Mucosa of rectum (tissue), 2 donors: ENCODE data around the gene NDUFB3.

Experiments
- H3K27ac ChIP-seq, 2 donors: one replicate each; pipeline ENCODE4 v1.7.0; 2013; ENCODE audit warnings: inconsistent platforms in 2 of 2, low read depth in 2 of 2, low read length in 2 of 2
- H3K27me3 ChIP-seq, 2 donors: one replicate each; pipeline ENCODE4 v1.7.0; 2013; ENCODE audit warnings: low read length in 2 of 2; ENCODE audit not compliant: control insufficient read depth in 2 of 2, insufficient read depth in 2 of 2
- H3K36me3 ChIP-seq, 2 donors: one replicate each; pipeline ENCODE4 v1.7.0; 2013; ENCODE audit warnings: low read length in 2 of 2; ENCODE audit not compliant: control insufficient read depth in 2 of 2, insufficient read depth in 2 of 2
- H3K4me1 ChIP-seq, 2 donors: one replicate each; pipeline ENCODE4 v1.7.0; 2013; ENCODE audit warnings: low read length in 2 of 2, mild to moderate bottlenecking in 1 of 2; ENCODE audit not compliant: control insufficient read depth in 2 of 2, insufficient read depth in 2 of 2
- H3K4me3 ChIP-seq, 2 donors: one replicate each; pipeline ENCODE4 v1.7.0; 2013; ENCODE audit warnings: low read length in 2 of 2
- H3K9ac ChIP-seq, 2 donors: one replicate each; pipeline ENCODE4 v1.7.0; 2013; ENCODE audit warnings: low read length in 2 of 2, low read depth in 1 of 2, mild to moderate bottlenecking in 1 of 2
- H3K9me3 ChIP-seq, 2 donors: one replicate each; pipeline ENCODE4 v1.7.0; 2013; ENCODE audit warnings: low read length in 2 of 2; ENCODE audit not compliant: control insufficient read depth in 2 of 2
- donor health status: healthy.
- donor health status: Normal muscosa, but diverticular disease.

Gene NDUFB3

GRCh38 chr2:201127152-201127511, 55.3 kb downstream of the NDUFB3 start:
- H3K4me1 ChIP-seq = peaks cover 39 to 65% of the 10 kb centered on the region in 2 donors
- H3K27me3 ChIP-seq = no peaks in the 10 kb centered on the region
- H3K4me3 ChIP-seq = peak overlapping the region; percentile 32 to 61

GRCh38 chr2:201127570-201127969, 55.8 kb downstream of the NDUFB3 start:
- peak overlapping the region; percentile 64 to 71 for H3K9ac ChIP-seq
- no peaks in the 10 kb centered on the region for H3K27me3 ChIP-seq
- no peaks in the 10 kb centered on the region for H3K9me3 ChIP-seq
- peaks cover 4 to 11% of the 10 kb centered on the region in 2 donors for H3K36me3 ChIP-seq
- peak overlapping the region; percentile 32 to 61 for H3K4me3 ChIP-seq
- peaks cover 39 to 62% of the 10 kb centered on the region in 2 donors for H3K4me1 ChIP-seq
- H3K27ac ChIP-seq = peak overlapping the region; percentile 85 to 94

More at GRCh38 chr2:201127152-201127511, 55.3 kb downstream of the NDUFB3 start:
- Histone ChIP-seq H3K9ac (peak overlapping the region; percentile 64 to 71), H3K36me3 (peaks cover 8 to 16% of the 10 kb centered on the region in 2 donors), H3K27ac (peak overlapping the region; percentile 85 to 94), H3K9me3 (no peaks in the 10 kb centered on the region)

DNA sequence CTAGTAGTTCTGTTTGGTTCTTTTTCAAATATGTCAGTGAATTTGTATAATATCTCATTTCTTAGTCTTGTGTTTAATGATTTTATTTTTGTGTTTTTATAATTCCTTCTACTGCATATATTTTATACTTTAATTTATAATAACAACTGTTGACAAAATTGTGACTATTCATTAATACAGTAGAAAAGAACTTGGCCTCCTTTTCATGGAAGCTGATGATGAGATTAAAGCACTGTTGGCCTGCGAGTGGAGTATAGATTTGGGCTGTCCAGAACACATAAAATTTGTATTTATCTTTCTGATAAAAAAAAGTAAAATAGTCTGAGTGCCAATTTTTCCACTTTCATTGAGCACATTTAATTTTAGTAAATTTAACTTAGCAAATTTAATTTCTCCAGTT, 56.2 kb downstream of the NDUFB3 start:
- H3K27me3 ChIP-seq = no peaks in the 10 kb centered on the region
- H3K27ac ChIP-seq = peak overlapping the region in 1 of 2 donors; percentile 94
- peaks cover 39 to 62% of the 10 kb centered on the region in 2 donors for H3K4me1 ChIP-seq
- no peaks in the 10 kb centered on the region for H3K9me3 ChIP-seq
- H3K9ac ChIP-seq = peak overlapping the region in 1 of 2 donors; percentile 71
- H3K4me3 ChIP-seq = peak overlapping the region in 1 of 2 donors; percentile 61
- peaks cover 6 to 14% of the 10 kb centered on the region in 2 donors for H3K36me3 ChIP-seq

- Histone ChIP-seq H3K9ac (peak overlapping the region; percentile 40 to 63), H3K27ac (peak overlapping the region; percentile 86 to 92), H3K4me1 (peaks cover 39 to 57% of the 10 kb centered on the region in 2 donors), H3K9me3 (no peaks in the 10 kb centered on the region), H3K27me3 (no peaks in the 10 kb centered on the region), H3K4me3 (peak overlapping the region; percentile 34 to 57), H3K36me3 (peaks cover 10 to 16% of the 10 kb centered on the region in 2 donors)
These were observed 57.2 kb downstream of the NDUFB3 start for GRCh38 chr2:201128933-201129505.

DNA sequence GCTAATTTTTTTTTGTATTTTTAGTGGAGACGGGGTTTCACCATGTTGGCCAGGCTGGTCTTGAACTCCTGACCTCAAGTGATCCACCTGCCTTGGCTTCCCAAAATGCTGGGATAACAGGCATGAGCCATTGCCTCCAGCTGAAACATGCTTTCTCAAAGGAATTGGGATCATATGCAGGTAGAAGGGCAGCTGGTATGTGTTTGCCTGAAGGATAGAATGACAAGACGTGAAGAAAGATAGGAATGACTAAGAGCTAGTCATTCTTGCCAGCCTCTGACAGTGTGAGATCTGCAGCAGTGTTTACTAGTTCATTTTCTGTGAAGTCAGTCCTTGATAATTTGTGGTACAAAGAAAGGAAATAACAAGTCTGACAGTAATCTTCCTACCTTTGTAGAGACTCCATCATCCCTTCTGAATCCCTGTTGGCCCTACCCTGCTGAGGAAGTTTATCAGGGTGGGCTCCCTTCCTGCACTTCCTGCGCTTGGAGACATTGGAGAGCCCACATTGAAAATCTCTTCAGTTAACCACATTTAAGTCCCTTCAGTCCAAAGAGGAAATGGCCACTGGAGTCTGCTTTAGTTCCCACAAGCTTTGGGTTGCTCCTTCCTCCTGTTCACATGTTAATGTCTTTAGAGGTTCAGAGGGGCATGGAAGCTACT, 58.9 kb downstream of the NDUFB3 start:
- peaks cover 18 to 25% of the 10 kb centered on the region in 2 donors for H3K36me3 ChIP-seq
- peaks cover 28 to 42% of the 10 kb centered on the region in 2 donors for H3K4me1 ChIP-seq

DNA sequence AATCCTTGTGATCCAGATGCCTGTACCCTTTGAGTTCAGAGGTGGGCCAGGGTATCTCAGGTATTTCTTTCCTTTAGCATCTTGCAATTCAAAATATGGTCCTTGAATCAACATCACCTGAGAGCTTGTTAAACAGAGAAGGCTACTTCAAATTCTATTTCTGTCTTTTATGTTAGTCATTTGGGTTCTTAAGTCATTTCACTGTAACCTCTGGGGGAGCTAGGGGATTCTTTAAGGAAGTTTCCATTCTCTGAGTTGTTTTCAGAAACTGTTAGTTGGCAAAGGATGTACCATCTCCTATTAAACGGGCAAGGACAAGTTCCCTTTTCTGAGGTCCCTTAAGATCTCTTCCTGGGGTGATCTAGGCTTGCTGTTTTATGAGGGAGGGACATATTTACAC, 60.7 kb downstream of the NDUFB3 start:
- peak overlapping the region; percentile 8 to 18 for H3K27ac ChIP-seq
- H3K9me3 ChIP-seq = no peaks in the 10 kb centered on the region
- H3K36me3 ChIP-seq = peaks cover 36 to 44% of the 10 kb centered on the region in 2 donors
- H3K27me3 ChIP-seq = no peaks in the 10 kb centered on the region
- H3K4me1 ChIP-seq = peaks cover 13 to 25% of the 10 kb centered on the region in 2 donors
- H3K9ac ChIP-seq = no peak overlapping the region
- H3K4me3 ChIP-seq = no peak overlapping the region

More for the DNA sequence above, 58.9 kb downstream of the NDUFB3 start:
- peak overlapping the region; percentile 48 to 56 for H3K27ac ChIP-seq
- H3K9ac ChIP-seq = peak overlapping the region in 1 of 2 donors; percentile 6
- peak overlapping the region in 1 of 2 donors; percentile 8 for H3K4me3 ChIP-seq
- no peaks in the 10 kb centered on the region for H3K9me3 ChIP-seq
- H3K27me3 ChIP-seq = no peaks in the 10 kb centered on the region
